Astrocyte (in vitro differentiated cells and primary cell): ENCODE data around the gene BOD1. TPM values are rescaled to one million over a fixed set of nuclear protein-coding genes. Genes with fewer than 3 reads are reported as not detected.

Experiments used
- DNase-seq: peaks from one replicate; pipeline ENCODE4 v3.0.0-alpha.2; 2010; ENCODE audit warnings: low read depth
- FAIRE-seq: peaks from 2 replicates; lab custom pipeline; 2011; peaks lifted over from hg19 to GRCh38; lab: Jason Lieb, UNC
- H2AFZ ChIP-seq: 2 replicates; pipeline ENCODE4 v1.6.0; 2012; ENCODE audit warnings: low read depth, low read length, inconsistent platforms
- H3K27ac ChIP-seq: 2 replicates; pipeline ENCODE4 v1.5.1; 2011; ENCODE audit warnings: low read depth, low read length, inconsistent platforms
- H3K27me3 ChIP-seq: 2 replicates; pipeline ENCODE4 v1.6.0; 2011; ENCODE audit warnings: low read length, inconsistent platforms; ENCODE audit not compliant: insufficient read depth
- H3K36me3 ChIP-seq: 2 replicates; pipeline ENCODE4 v1.5.1; 2011; ENCODE audit warnings: low read length, inconsistent platforms; ENCODE audit not compliant: insufficient read depth
- H3K4me1 ChIP-seq: 2 replicates; pipeline ENCODE4 v1.5.1; 2011; ENCODE audit warnings: low read length, inconsistent platforms; ENCODE audit not compliant: insufficient read depth
- H3K4me2 ChIP-seq: 2 replicates; pipeline ENCODE4 v1.6.0; 2012; ENCODE audit warnings: low read length, inconsistent platforms
- H3K4me3 ChIP-seq: 2 replicates; pipeline ENCODE4 v1.5.1; 2011; ENCODE audit warnings: low read depth, mild to moderate bottlenecking, low read length, inconsistent platforms; ENCODE audit not compliant: insufficient read depth
- H3K79me2 ChIP-seq: 2 replicates; pipeline ENCODE4 v1.6.0; 2012; ENCODE audit warnings: mild to moderate bottlenecking, low read length, inconsistent platforms; ENCODE audit not compliant: insufficient read depth
- H3K9ac ChIP-seq: 2 replicates; pipeline ENCODE4 v1.6.0; 2012; ENCODE audit warnings: mild to moderate bottlenecking, low read length, inconsistent platforms
- H3K9me3 ChIP-seq: 2 replicates; pipeline ENCODE4 v1.5.1; 2012; ENCODE audit warnings: low read depth, mild to moderate bottlenecking, low read length, inconsistent platforms; ENCODE audit not compliant: insufficient read depth
- H4K20me1 ChIP-seq: 2 replicates; pipeline ENCODE4 v1.6.0; 2012; ENCODE audit warnings: low read length, inconsistent platforms; ENCODE audit not compliant: insufficient read depth
- H3K27ac Mint-ChIP-seq: one replicate; pipeline ENCODE4 v1.8.0; 2021; ENCODE audit warnings: mild to moderate bottlenecking, mixed read lengths; ENCODE audit not compliant: unreplicated experiment
- H3K27me3 Mint-ChIP-seq: one replicate; pipeline ENCODE4 v1.8.0; 2021; ENCODE audit warnings: low read depth, mixed read lengths; ENCODE audit not compliant: unreplicated experiment
- H3K36me3 Mint-ChIP-seq: one replicate; pipeline ENCODE4 v1.8.0; 2021; ENCODE audit warnings: low read depth, mixed read lengths; ENCODE audit not compliant: unreplicated experiment
- H3K4me1 Mint-ChIP-seq: one replicate; pipeline ENCODE4 v1.8.0; 2021; ENCODE audit warnings: low read depth, mixed read lengths; ENCODE audit not compliant: unreplicated experiment
- H3K4me3 Mint-ChIP-seq: one replicate; pipeline ENCODE4 v1.8.0; 2021; ENCODE audit warnings: mild to moderate bottlenecking, moderate library complexity, mixed read lengths; ENCODE audit not compliant: unreplicated experiment
- H3K9me3 Mint-ChIP-seq: one replicate; pipeline ENCODE4 v1.8.0; 2021; ENCODE audit warnings: mild to moderate bottlenecking, mixed read lengths; ENCODE audit not compliant: unreplicated experiment
- CTCF ChIP-seq: IDR thresholded peaks from 2 replicates; pipeline ENCODE4 v1.5.1; 2011; ENCODE audit warnings: low read depth, mild to moderate bottlenecking, inconsistent platforms, low read length, moderate library complexity; ENCODE audit not compliant: insufficient read depth
- EZH2 ChIP-seq: IDR thresholded peaks from 2 replicates; pipeline ENCODE4 v1.6.1; 2012; ENCODE audit warnings: mild to moderate bottlenecking, low read length, inconsistent platforms; ENCODE audit not compliant: insufficient read depth
- total RNA-seq: library from RNA; stranded (reverse); gene quantifications from 2 replicates; pipeline ENCODE4 v1.2.1, GENCODE V29; 2021

Gene BOD1
- total RNA-seq, 1 donor from 2014 or later = 76.8 TPM

GRCh38 chr5:173638126-173639040 is 21.9 kb upstream of the BOD1 start:
- H3K36me3 Mint-ChIP-seq = no peaks in the 10 kb centered on the region
- FAIRE-seq (no peak), DNase-seq (no peak)
- Histone ChIP-seq H4K20me1 (no peaks in the 10 kb centered on the region), H3K27ac (no peak overlapping the region), H3K9me3 (no peaks in the 10 kb centered on the region), H3K4me3 (no peak overlapping the region), H3K4me2 (no peak overlapping the region), H3K4me1 (no peaks in the 10 kb centered on the region), H3K9ac (no peak overlapping the region), H3K36me3 (no peaks in the 10 kb centered on the region), H3K79me2 (no peaks in the 10 kb centered on the region), H2AFZ (no peak overlapping the region), H3K27me3 (no peaks in the 10 kb centered on the region)
- no peak overlapping the region for H3K27ac Mint-ChIP-seq
- H3K27me3 Mint-ChIP-seq = peaks cover 15% of the 10 kb centered on the region
- H3K9me3 Mint-ChIP-seq = no peaks in the 10 kb centered on the region
- TF ChIP-seq EZH2 (no peak), CTCF (no peak)
- no peaks in the 10 kb centered on the region for H3K4me1 Mint-ChIP-seq
- H3K4me3 Mint-ChIP-seq = no peak overlapping the region

- Histone ChIP-seq H3K4me3 (no peak overlapping the region), H3K79me2 (no peaks in the 10 kb centered on the region), H3K27me3 (no peaks in the 10 kb centered on the region), H4K20me1 (no peaks in the 10 kb centered on the region), H3K9me3 (no peaks in the 10 kb centered on the region), H3K36me3 (no peaks in the 10 kb centered on the region), H3K9ac (no peak overlapping the region), H3K27ac (no peak overlapping the region), H3K4me2 (no peak overlapping the region), H3K4me1 (no peaks in the 10 kb centered on the region), H2AFZ (no peak overlapping the region)
- no peaks in the 10 kb centered on the region for H3K36me3 Mint-ChIP-seq
- no peak for FAIRE-seq
- no peak overlapping the region for H3K4me3 Mint-ChIP-seq
- H3K27ac Mint-ChIP-seq = no peak overlapping the region
- peaks cover 25% of the 10 kb centered on the region for H3K27me3 Mint-ChIP-seq
- no peaks in the 10 kb centered on the region for H3K9me3 Mint-ChIP-seq
- TF ChIP-seq EZH2 (no peak), CTCF (no peak)
- no peaks in the 10 kb centered on the region for H3K4me1 Mint-ChIP-seq
- DNase-seq = no peak
Measured at GRCh38 chr5:173637340-173637739, 20.9 kb upstream of the BOD1 start.

- H3K4me1 Mint-ChIP-seq = no peaks in the 10 kb centered on the region
Measured at GRCh38 chr5:173634465-173634983, 18.1 kb upstream of the BOD1 start.

More at GRCh38 chr5:173634465-173634983, 18.1 kb upstream of the BOD1 start:
- H2AFZ ChIP-seq = no peak overlapping the region
- Mint-ChIP-seq H3K27ac (no peak overlapping the region), H3K4me3 (no peak overlapping the region), H3K27me3 (peaks cover 28% of the 10 kb centered on the region), H3K9me3 (no peaks in the 10 kb centered on the region), H3K36me3 (no peaks in the 10 kb centered on the region)
- TF ChIP-seq EZH2 = no peak
- no peak for TF ChIP-seq CTCF
- H3K36me3 ChIP-seq = no peaks in the 10 kb centered on the region
- H3K4me1 ChIP-seq = no peaks in the 10 kb centered on the region
- H3K4me3 ChIP-seq = no peak overlapping the region
- no peaks in the 10 kb centered on the region for H3K9me3 ChIP-seq
- no peaks in the 10 kb centered on the region for H3K27me3 ChIP-seq
- no peak overlapping the region for H3K4me2 ChIP-seq
- H3K9ac ChIP-seq = no peak overlapping the region
- H3K79me2 ChIP-seq = no peaks in the 10 kb centered on the region
- no peak overlapping the region for H3K27ac ChIP-seq
- FAIRE-seq (no peak), DNase-seq (no peak)
- no peaks in the 10 kb centered on the region for H4K20me1 ChIP-seq
